ENCODE measurements around the gene NSUN6.

NSUN6 gene

GRCh38 chr10:18497806-18498369, 153.5 kb downstream of the NSUN6 start:
- DNase-seq, result no peak

Measured in HCEC 1CT (cell line).